ENCODE measurements around the gene FUT1. TPM values are rescaled to one million over a fixed set of nuclear protein-coding genes. Genes with fewer than 3 reads are reported as not detected.
A peak's percentile ranks its signal among the peaks of the same experiment; 100 is the strongest.

FUT1 gene
- total and polyA plus RNA-seq, 2 donors (not counting 1 experiment from before 2014, with no cell fraction given), result not detected

GRCh38 chr19:48713864-48714755 is 38.3 kb downstream of the FUT1 start:
- Histone ChIP-seq H3K36me3 (replicated peaks in 1 of 2; ENCODE audit: control extremely low read depth in 1 of 2, control insufficient read depth in 1 of 2, extremely low read depth in 1 of 2, insufficient read depth in 2 of 2, low read length in 1 of 2) (no peaks in the 10 kb centered on the region), H3K4me1 (ENCODE audit: control insufficient read depth in 2 of 2, insufficient read depth in 2 of 2, low read length in 2 of 2) (peaks cover 14 to 22% of the 10 kb centered on the region in 2 donors), H3K27me3 (replicated peaks in 1 of 4; ENCODE audit: control extremely low read depth in 1 of 4, control insufficient read depth in 3 of 4, insufficient read depth in 4 of 4, low read length in 3 of 4) (no peaks in the 10 kb centered on the region), H2AFZ (ENCODE audit: insufficient read depth, low read depth, low read length, poor library complexity, severe bottlenecking) (peak overlapping the region; percentile 96), H3K79me2 (ENCODE audit: control insufficient read depth, insufficient read depth, low read length) (peaks cover 5% of the 10 kb centered on the region), H4K20me1 (ENCODE audit: control insufficient read depth, insufficient read depth, low read length, poor library complexity, severe bottlenecking) (no peaks in the 10 kb centered on the region), H3K27ac (ENCODE audit: low read length in 2 of 2) (peak overlapping the region; percentile 67 to 76), H3K9ac (ENCODE audit: low read length) (peak overlapping the region; percentile 86), H3K9me3 (ENCODE audit: control extremely low read depth in 1 of 3, control insufficient read depth in 2 of 3, insufficient read depth in 1 of 3, low read length in 2 of 3) (no peaks in the 10 kb centered on the region), H3K4me2 (replicated peaks; ENCODE audit: low read depth, low read length, poor library complexity, severe bottlenecking) (peak overlapping the region; percentile 97), H3K4me3 (ENCODE audit: control extremely low read depth in 1 of 5, extremely low read depth in 1 of 5, insufficient read depth in 1 of 5, low read depth in 2 of 5, low read length in 4 of 5) (peak overlapping the region; percentile 39 to 86 (median 74))
- H3K4me3 Mint-ChIP-seq, result peak overlapping the region; percentile 89
- peak; percentile 90 for ATAC-seq (ENCODE audit: low read depth)
- H3K27ac Mint-ChIP-seq, result peak overlapping the region; percentile 82
- H3K9me3 Mint-ChIP-seq (ENCODE audit: insufficient read depth), result no peaks in the 10 kb centered on the region
- WGBS (ENCODE audit: insufficient coverage), result under 1% methylated on average over 67 of the region's 67 CpGs
- peaks cover 21% of the 10 kb centered on the region for H3K4me1 Mint-ChIP-seq
- intact Hi-C loops (cut with micrococcal nuclease), result loop anchor here (1.0 kb wide), 7 partner anchors 24 to 186 kb away; partner anchors contain the start of genes CA11, NUCB1, RPL18 and SPHK2
- ChIA-PET POLR2A (interaction anchor here (0.6 kb wide), 1 partner anchor 66 kb away, joined by 5 read pairs; no protein-coding TSS in a partner anchor), CTCF (interaction anchor here (1.5 to 1.6 kb wide), 2 partner anchors 19 to 25 kb away, joined by 3 to 5 read pairs; no protein-coding TSS in a partner anchor)
- no peaks in the 10 kb centered on the region for H3K27me3 Mint-ChIP-seq
- TF ChIP-seq CTCF (IDR thresholded peaks at IDR 0.05) (no peak), EZH2 (IDR thresholded peaks at IDR 0.05; ENCODE audit: borderline replicate concordance, insufficient read depth, low read depth, low read length, poor library complexity, severe bottlenecking) (no peak)
- peak; percentile 99 for DNase-seq
